B cell (primary cell): ENCODE measurements around the gene C12orf56. TPM values are rescaled to one million over a fixed set of nuclear protein-coding genes. Genes with fewer than 3 reads are reported as not detected.

Experiments used
- ATAC-seq: fragments of 200-7000 bp; cut with Tn5 transposase; one replicate; pipeline ENCODE4 v1.10.0; 2021; ENCODE audit warnings: low read depth, mild to moderate bottlenecking, moderate number of reproducible peaks, moderate library complexity
- CTCF ChIA-PET: fragments of 350-600 bp; sonication (Branson Sonifier 250); formaldehyde crosslinking; loops from one replicate; lab custom pipeline; 2021; ENCODE audit warnings: antibody characterized with exemption, inconsistent platforms; lab: Charles Lee
- POLR2A ChIA-PET: fragments of 350-600 bp; sonication (Branson Sonifier 250); formaldehyde crosslinking; loops from one replicate; lab custom pipeline; 2021; ENCODE audit warnings: antibody characterized with exemption; lab: Charles Lee
- DNase-seq: peaks from one replicate; pipeline ENCODE4 v3.0.0; 2013
- H2AFZ ChIP-seq: 2 replicates; pipeline ENCODE4 v1.6.1; 2012; ENCODE audit warnings: mild to moderate bottlenecking, low read depth, low read length; ENCODE audit not compliant: insufficient read depth, poor library complexity, severe bottlenecking
- H3K27ac ChIP-seq, 2 donors: 1 replicate in 1 of 2; 2 replicates in 1 of 2; pipeline ENCODE4 v1.5.1; 2012 to 2013; ENCODE audit warnings: low read length in 2 of 2, mild to moderate bottlenecking in 2 of 2, moderate library complexity in 1 of 2
- H3K27me3 ChIP-seq, 4 experiments: fragments of 200-600 bp in 1 of 4; sonication (generic) in 1 of 4; replicated peaks in 1 of 4; 1 replicate in 2 of 4; 2 replicates in 2 of 4; pipeline versions ENCODE4 v1.6.1 to v1.7.0; 2013 to 2016; ENCODE audit warnings: low read length in 3 of 4, mild to moderate bottlenecking in 2 of 4, mixed read lengths in 1 of 4, moderate library complexity in 1 of 4; ENCODE audit not compliant: insufficient read depth in 4 of 4, control insufficient read depth in 3 of 4; ENCODE audit errors: control extremely low read depth in 1 of 4
- H3K36me3 ChIP-seq, 2 experiments: replicated peaks in 1 of 2; 1 replicate in 1 of 2; 2 replicates in 1 of 2; pipeline versions ENCODE4 v1.6.1 to v1.7.1; 2013; ENCODE audit warnings: low read length in 1 of 2; ENCODE audit not compliant: insufficient read depth in 2 of 2, control insufficient read depth in 1 of 2; ENCODE audit errors: control extremely low read depth in 1 of 2, extremely low read depth in 1 of 2
- H3K4me1 ChIP-seq, 2 donors: fragments of 200-600 bp in 1 of 2; sonication (generic) in 1 of 2; 1 replicate in 1 of 2; 2 replicates in 1 of 2; pipeline versions ENCODE4 v1.5.1 to v1.6.1; 2013 to 2017; ENCODE audit warnings: low read length in 2 of 2; ENCODE audit not compliant: control insufficient read depth in 2 of 2, insufficient read depth in 2 of 2
- H3K4me2 ChIP-seq: replicated peaks from 2 replicates; pipeline ENCODE3; 2012; ENCODE audit warnings: mild to moderate bottlenecking, low read depth, low read length; ENCODE audit not compliant: poor library complexity, severe bottlenecking
- H3K4me3 ChIP-seq, 5 experiments: fragments of 200-600 bp in 1 of 5; sonication (generic) in 1 of 5; 1 replicate in 3 of 5; 2 replicates in 2 of 5; pipeline versions ENCODE4 v1.5.1 to v1.7.0; 2011 to 2016; ENCODE audit warnings: low read length in 4 of 5, mild to moderate bottlenecking in 4 of 5, low read depth in 2 of 5, control low read depth in 1 of 5, moderate library complexity in 1 of 5; ENCODE audit not compliant: insufficient read depth in 1 of 5; ENCODE audit errors: control extremely low read depth in 1 of 5, extremely low read depth in 1 of 5
- H3K79me2 ChIP-seq: fragments of 200-600 bp; sonication (generic); one replicate; pipeline ENCODE4 v1.6.0; 2016; ENCODE audit warnings: low read length; ENCODE audit not compliant: control insufficient read depth, insufficient read depth
- H3K9ac ChIP-seq: fragments of 200-600 bp; sonication (generic); 2 replicates; pipeline ENCODE4 v1.6.1; 2017; ENCODE audit warnings: mild to moderate bottlenecking, low read length, moderate library complexity
- H3K9me3 ChIP-seq, 3 donors: one replicate each; pipeline versions ENCODE4 v1.6.1 to v1.7.1; 2013; ENCODE audit warnings: low read length in 2 of 3; ENCODE audit not compliant: control insufficient read depth in 2 of 3, insufficient read depth in 1 of 3; ENCODE audit errors: control extremely low read depth in 1 of 3
- H4K20me1 ChIP-seq: 2 replicates; pipeline ENCODE4 v1.6.0; 2012; ENCODE audit warnings: mild to moderate bottlenecking, low read length; ENCODE audit not compliant: insufficient read depth, control insufficient read depth, poor library complexity, severe bottlenecking
- H3K27ac Mint-ChIP-seq: one replicate; pipeline ENCODE4 v1.8.0; 2021; ENCODE audit warnings: mixed read lengths
- H3K27me3 Mint-ChIP-seq: one replicate; pipeline ENCODE4 v1.8.0; 2021; ENCODE audit warnings: mixed read lengths
- H3K4me1 Mint-ChIP-seq: one replicate; pipeline ENCODE4 v1.8.0; 2021; ENCODE audit warnings: mixed read lengths
- H3K4me3 Mint-ChIP-seq: one replicate; pipeline ENCODE4 v1.8.0; 2021; ENCODE audit warnings: mixed read lengths
- H3K9me3 Mint-ChIP-seq: one replicate; pipeline ENCODE4 v1.8.0; 2022; ENCODE audit warnings: mixed read lengths; ENCODE audit not compliant: insufficient read depth
- EZH2 ChIP-seq: IDR thresholded peaks from 2 replicates; pipeline ENCODE4 v1.6.1; 2012; ENCODE audit warnings: borderline replicate concordance, low read depth, mild to moderate bottlenecking, moderate library complexity, low read length; ENCODE audit not compliant: insufficient read depth, poor library complexity, severe bottlenecking
- WGBS: methylation state at CpG from one replicate; pipeline ENCODE4 v1.1.5; 2013; ENCODE audit warnings: missing lambda C conversion rate; ENCODE audit not compliant: insufficient coverage; 5-methylcytosine and 5-hydroxymethylcytosine counted together
- intact Hi-C: fragments of 100-400 bp; cut with micrococcal nuclease; formaldehyde crosslinking; loops from one replicate; pipeline ENCODE4 v1.10.0; 2022
- polyA plus RNA-seq: library from polyadenylated mRNA; depleted of rRNA; stranded (reverse); fragments of >200 nt; gene quantifications from 2 replicates; pipeline ENCODE4 v1.2.3, GENCODE V29; 2012
- total RNA-seq, 2 donors: library from RNA; stranded (reverse); fragments of 120-200 nt in 1 of 2; gene quantifications; 1 replicate in 1 of 2; 2 replicates in 1 of 2; pipeline versions ENCODE4 v1.2.3 to v1.2.4, GENCODE V29; 2013 to 2022
- TF ChIP-seq, protein P1 (sequence below): fragments of 200-600 bp; IDR thresholded peaks from one replicate; pipeline ENCODE4 v1.8.0; 2022; ENCODE audit warnings: antibody characterized with exemption, mild to moderate bottlenecking

Gene C12orf56
- total and polyA plus RNA-seq, 2 donors (not counting 1 experiment from before 2014, with no cell fraction given), result not detected

DNA sequence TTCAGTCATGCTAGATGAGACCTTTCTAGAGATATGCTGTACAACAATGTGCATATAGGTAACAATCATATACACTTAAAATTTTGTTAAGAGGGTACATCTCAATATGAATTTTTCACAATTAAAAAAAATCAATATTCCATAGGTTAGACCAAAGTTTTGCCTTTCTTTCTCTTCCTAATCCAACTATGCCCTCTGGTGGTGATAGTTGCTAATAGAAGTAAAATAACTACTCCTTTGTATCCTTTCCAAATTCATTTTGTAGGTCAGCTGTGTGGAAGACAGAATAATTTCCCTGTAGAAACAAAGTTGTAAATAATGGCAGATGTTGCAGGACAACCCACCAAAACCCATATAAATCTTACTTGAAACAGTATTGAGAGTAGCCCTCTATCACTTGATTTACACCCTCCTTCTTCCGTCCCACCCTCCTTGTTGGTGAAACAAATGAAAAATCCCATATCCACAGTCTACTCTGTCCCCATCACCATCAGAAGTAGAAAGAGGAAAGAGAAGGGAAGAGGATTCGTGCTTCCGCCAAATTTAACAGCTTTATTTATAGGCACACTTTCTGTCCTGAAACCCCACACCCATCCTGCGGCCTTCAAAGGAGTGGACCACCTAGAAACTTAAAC lies 134.3 kb downstream of the C12orf56 start:
- Histone ChIP-seq H4K20me1 (no peaks in the 10 kb centered on the region), H3K27me3 (no peaks in the 10 kb centered on the region), H3K79me2 (no peaks in the 10 kb centered on the region), H3K36me3 (no peaks in the 10 kb centered on the region), H2AFZ (no peak overlapping the region), H3K27ac (no peak overlapping the region), H3K9ac (no peak overlapping the region), H3K4me2 (no peak overlapping the region), H3K4me1 (no peaks in the 10 kb centered on the region), H3K9me3 (no peaks in the 10 kb centered on the region), H3K4me3 (no peak overlapping the region)
- H3K4me3 Mint-ChIP-seq, result no peak overlapping the region
- CTCF ChIA-PET, result interaction anchor here (0.6 to 2.5 kb wide), 19 partner anchors 13 to 838 kb away, joined by 3 to 18 read pairs (median 4); partner anchors contain the start of gene SRGAP1
- POLR2A ChIA-PET, result no interaction called here
- TF ChIP-seq EZH2, result no peak
- TF ChIP-seq, protein P1, sequence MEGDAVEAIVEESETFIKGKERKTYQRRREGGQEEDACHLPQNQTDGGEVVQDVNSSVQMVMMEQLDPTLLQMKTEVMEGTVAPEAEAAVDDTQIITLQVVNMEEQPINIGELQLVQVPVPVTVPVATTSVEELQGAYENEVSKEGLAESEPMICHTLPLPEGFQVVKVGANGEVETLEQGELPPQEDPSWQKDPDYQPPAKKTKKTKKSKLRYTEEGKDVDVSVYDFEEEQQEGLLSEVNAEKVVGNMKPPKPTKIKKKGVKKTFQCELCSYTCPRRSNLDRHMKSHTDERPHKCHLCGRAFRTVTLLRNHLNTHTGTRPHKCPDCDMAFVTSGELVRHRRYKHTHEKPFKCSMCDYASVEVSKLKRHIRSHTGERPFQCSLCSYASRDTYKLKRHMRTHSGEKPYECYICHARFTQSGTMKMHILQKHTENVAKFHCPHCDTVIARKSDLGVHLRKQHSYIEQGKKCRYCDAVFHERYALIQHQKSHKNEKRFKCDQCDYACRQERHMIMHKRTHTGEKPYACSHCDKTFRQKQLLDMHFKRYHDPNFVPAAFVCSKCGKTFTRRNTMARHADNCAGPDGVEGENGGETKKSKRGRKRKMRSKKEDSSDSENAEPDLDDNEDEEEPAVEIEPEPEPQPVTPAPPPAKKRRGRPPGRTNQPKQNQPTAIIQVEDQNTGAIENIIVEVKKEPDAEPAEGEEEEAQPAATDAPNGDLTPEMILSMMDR, result peak; percentile 84
- H3K27me3 Mint-ChIP-seq, result no peaks in the 10 kb centered on the region
- 83% methylated on average over 2 of the region's 4 CpGs for WGBS
- DNase-seq (peak; percentile 62), ATAC-seq (no peak)
- no peaks in the 10 kb centered on the region for H3K4me1 Mint-ChIP-seq
- no peaks in the 10 kb centered on the region for H3K9me3 Mint-ChIP-seq
- H3K27ac Mint-ChIP-seq, result no peak overlapping the region
- intact Hi-C loops, result loop anchor here (1.0 kb wide), 2 partner anchors 417 to 430 kb away; no protein-coding TSS in a partner anchor

DNA sequence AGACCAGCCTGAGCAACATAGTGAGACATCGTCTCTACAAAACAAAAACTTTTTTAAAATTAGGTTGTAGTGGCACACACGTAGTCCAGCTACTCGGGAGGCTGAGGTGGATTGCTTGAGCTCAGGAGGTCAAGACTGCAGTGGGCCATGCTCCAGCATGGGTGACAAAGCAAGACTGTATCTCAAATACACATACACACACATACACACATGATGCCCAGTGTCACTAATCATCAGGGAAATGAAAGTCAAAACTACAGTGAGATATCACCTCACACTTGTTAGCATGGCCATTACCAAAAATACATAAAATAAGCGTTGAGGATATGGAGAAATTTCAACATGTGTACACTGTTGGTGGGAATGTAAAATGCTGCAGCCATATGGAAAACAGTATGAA lies 135.3 kb downstream of the C12orf56 start:
- H3K27me3 Mint-ChIP-seq, result peaks cover 3% of the 10 kb centered on the region
- Histone ChIP-seq H3K79me2 (no peaks in the 10 kb centered on the region), H2AFZ (no peak overlapping the region), H3K9me3 (no peaks in the 10 kb centered on the region), H3K4me2 (no peak overlapping the region), H3K4me3 (no peak overlapping the region), H4K20me1 (no peaks in the 10 kb centered on the region), H3K36me3 (no peaks in the 10 kb centered on the region), H3K4me1 (no peaks in the 10 kb centered on the region), H3K27ac (no peak overlapping the region), H3K9ac (no peak overlapping the region), H3K27me3 (no peaks in the 10 kb centered on the region)
- ChIA-PET POLR2A (no interaction called here), CTCF (interaction anchor here (1.3 to 2.5 kb wide), 6 partner anchors 12 to 429 kb away, joined by 3 to 18 read pairs (median 6); partner anchors contain the start of gene SRGAP1)
- H3K4me3 Mint-ChIP-seq, result no peak overlapping the region
- no peaks in the 10 kb centered on the region for H3K9me3 Mint-ChIP-seq
- TF ChIP-seq, protein P1, result no peak
- no peak for TF ChIP-seq EZH2
- H3K4me1 Mint-ChIP-seq, result no peaks in the 10 kb centered on the region
- no peak overlapping the region for H3K27ac Mint-ChIP-seq
- intact Hi-C loops, result no loop called here
- 58% methylated on average over 2 of the region's 4 CpGs for WGBS
- no peak for ATAC-seq
- no peak for DNase-seq
